Measurements from ENCODE around the gene SLC26A2. TPM values are rescaled to one million over a fixed set of nuclear protein-coding genes. Genes with fewer than 3 reads are reported as not detected.

SLC26A2 gene
- total and polyA plus RNA-seq, 2 of the 8 experiments (the other 6 are each of a cell fraction or from before 2014, with no cell fraction given) = 3.7 to 11.4 TPM

GRCh38 chr5:150000256-150000989, 39.9 kb downstream of the SLC26A2 start, which contains the start of the genes HMGXB3 and TIGD6 (continued):
- TF ChIP-seq RFX5 (IDR thresholded peaks at IDR 0.05; ENCODE audit: borderline replicate concordance, low read depth, low read length) (no peak), NANOG (IDR thresholded peaks at IDR 0.05; ENCODE audit: insufficient read depth, low read depth, low read length, poor library complexity, severe bottlenecking) (no peak), SIN3A (conservative IDR thresholded peaks at IDR 0.05 in 1 of 2, IDR thresholded peaks at IDR 0.05 in 1 of 2; ENCODE audit: low read depth in 1 of 2, low read length in 2 of 2) (peak in 1 of 2 experiments; percentile 71; a peak in 2 of 4 replicates), PHF8 (conservative IDR thresholded peaks at IDR 0.05; ENCODE audit: low read depth, low read length) (peak; percentile 96), TEAD4 (IDR thresholded peaks at IDR 0.05; ENCODE audit: low read depth, low read length) (no peak), YY1 (IDR thresholded peaks at IDR 0.05; ENCODE audit: low read depth, low read length) (no peak), GABPA (IDR thresholded peaks at IDR 0.05; ENCODE audit: borderline replicate concordance, insufficient read depth, low read length) (peak; percentile 97), POLR2A (IDR thresholded peaks at IDR 0.05; ENCODE audit: control extremely low read depth in 1 of 2, low read depth in 2 of 2, low read length in 2 of 2) (peak; percentile 69 to 93), TAF7 (optimal IDR thresholded peaks at IDR 0.05; ENCODE audit: borderline replicate concordance, low read depth, low read length) (peak; percentile 58), KDM5A (IDR thresholded peaks at IDR 0.05; ENCODE audit: low read length) (peak; percentile 30; the same call in 1 of the 2 replicates), BRCA1 (IDR thresholded peaks at IDR 0.05; ENCODE audit: low read depth, low read length) (no peak), ATF2 (IDR thresholded peaks at IDR 0.05; ENCODE audit: low read length) (no peak), TBP (IDR thresholded peaks at IDR 0.05; ENCODE audit: low read depth, low read length) (peak; percentile 77), SIRT6 (IDR thresholded peaks at IDR 0.05; ENCODE audit: low read length) (no peak), SUZ12 (IDR thresholded peaks at IDR 0.05; ENCODE audit: low read length) (no peak), RAD21 (IDR thresholded peaks at IDR 0.05 in 1 of 2, conservative IDR thresholded peaks at IDR 0.05 in 1 of 2; ENCODE audit: low read depth in 2 of 2, low read length in 2 of 2) (no peak), TCF12 (IDR thresholded peaks at IDR 0.05; ENCODE audit: low read depth, low read length) (no peak)
- TF ChIP-seq, protein P1, sequence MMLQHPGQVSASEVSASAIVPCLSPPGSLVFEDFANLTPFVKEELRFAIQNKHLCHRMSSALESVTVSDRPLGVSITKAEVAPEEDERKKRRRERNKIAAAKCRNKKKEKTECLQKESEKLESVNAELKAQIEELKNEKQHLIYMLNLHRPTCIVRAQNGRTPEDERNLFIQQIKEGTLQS (IDR thresholded peaks at IDR 0.05; ENCODE audit: insufficient read depth, low read depth, low read length) = peak; percentile 80
- TF ChIP-seq, protein P2, sequence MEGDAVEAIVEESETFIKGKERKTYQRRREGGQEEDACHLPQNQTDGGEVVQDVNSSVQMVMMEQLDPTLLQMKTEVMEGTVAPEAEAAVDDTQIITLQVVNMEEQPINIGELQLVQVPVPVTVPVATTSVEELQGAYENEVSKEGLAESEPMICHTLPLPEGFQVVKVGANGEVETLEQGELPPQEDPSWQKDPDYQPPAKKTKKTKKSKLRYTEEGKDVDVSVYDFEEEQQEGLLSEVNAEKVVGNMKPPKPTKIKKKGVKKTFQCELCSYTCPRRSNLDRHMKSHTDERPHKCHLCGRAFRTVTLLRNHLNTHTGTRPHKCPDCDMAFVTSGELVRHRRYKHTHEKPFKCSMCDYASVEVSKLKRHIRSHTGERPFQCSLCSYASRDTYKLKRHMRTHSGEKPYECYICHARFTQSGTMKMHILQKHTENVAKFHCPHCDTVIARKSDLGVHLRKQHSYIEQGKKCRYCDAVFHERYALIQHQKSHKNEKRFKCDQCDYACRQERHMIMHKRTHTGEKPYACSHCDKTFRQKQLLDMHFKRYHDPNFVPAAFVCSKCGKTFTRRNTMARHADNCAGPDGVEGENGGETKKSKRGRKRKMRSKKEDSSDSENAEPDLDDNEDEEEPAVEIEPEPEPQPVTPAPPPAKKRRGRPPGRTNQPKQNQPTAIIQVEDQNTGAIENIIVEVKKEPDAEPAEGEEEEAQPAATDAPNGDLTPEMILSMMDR (IDR thresholded peaks at IDR 0.05; ENCODE audit: control extremely low read depth in 1 of 3, insufficient read depth in 1 of 3, low read depth in 1 of 3, low read length in 3 of 3) = no peak
